ENCODE data around the gene IL1RAPL2. TPM values are rescaled to one million over a fixed set of nuclear protein-coding genes. Genes with fewer than 3 reads are reported as not detected.

The IL1RAPL2 gene
- total and polyA plus RNA-seq, 2 of the 8 experiments (the other 6 are each of a cell fraction or from before 2014, with no cell fraction given): 0.20 to 1.3 TPM

GRCh38 chrX:105136786-105137185, 570.8 kb downstream of the IL1RAPL2 start:
- Histone ChIP-seq H3K4me1 (replicated peaks in 1 of 4; ENCODE audit: control insufficient read depth in 3 of 4, insufficient read depth in 4 of 4, low read length in 3 of 4) (no peaks in the 10 kb centered on the region; a peak in 1 of 7 replicates), H3K36me3 (ENCODE audit: control insufficient read depth in 2 of 4, insufficient read depth in 4 of 4, low read length in 3 of 4) (no peaks in the 10 kb centered on the region), H3K23me2 (ENCODE audit: low read depth, low read length) (no peaks in the 10 kb centered on the region), H2BK15ac (ENCODE audit: low read length) (no peak overlapping the region), H2BK5ac (ENCODE audit: low read depth, low read length) (no peak overlapping the region), H3K27me3 (replicated peaks in 1 of 4; ENCODE audit: control insufficient read depth in 3 of 4, extremely low read depth in 1 of 4, insufficient read depth in 3 of 4, low read length in 3 of 4) (no peaks in the 10 kb centered on the region), H3K27ac (ENCODE audit: low read depth, low read length) (no peak overlapping the region), H4K91ac (replicated peaks; ENCODE audit: insufficient read length, low read length) (no peak overlapping the region), H3K14ac (ENCODE audit: insufficient read length) (no peak overlapping the region), H3K18ac (ENCODE audit: extremely low read depth, low read length) (no peak overlapping the region), H3K79me1 (ENCODE audit: low read depth, low read length) (no peaks in the 10 kb centered on the region), H3K56ac (replicated peaks; ENCODE audit: insufficient read length, low read depth, low read length) (no peak overlapping the region), H3K4me3 (ENCODE audit: extremely low read depth in 1 of 4, insufficient read depth in 2 of 4, low read depth in 3 of 4, low read length in 4 of 4) (no peak overlapping the region), H4K8ac (ENCODE audit: extremely low read depth, insufficient read depth, low read length) (no peak overlapping the region), H3K23ac (ENCODE audit: insufficient read length) (no peak overlapping the region), H2BK120ac (replicated peaks; ENCODE audit: low read depth, low read length) (no peak overlapping the region), H3K79me2 (ENCODE audit: control insufficient read depth in 1 of 2, insufficient read depth in 2 of 2, low read length in 2 of 2) (no peaks in the 10 kb centered on the region), H4K5ac (ENCODE audit: insufficient read length, low read depth, low read length) (no peak overlapping the region), H4K20me1 (replicated peaks in 1 of 2; ENCODE audit: control insufficient read depth in 1 of 2, insufficient read depth in 2 of 2, low read length in 2 of 2) (no peaks in the 10 kb centered on the region), H3K9ac (replicated peaks in 1 of 4; ENCODE audit: extremely low read depth in 1 of 4, low read depth in 3 of 4, low read length in 3 of 4) (no peak overlapping the region), H2BK20ac (ENCODE audit: low read length) (no peak overlapping the region), H2AFZ (ENCODE audit: low read length) (no peak overlapping the region), H3K9me3 (ENCODE audit: insufficient read depth in 2 of 2, low read depth in 1 of 2, low read length in 1 of 2) (no peaks in the 10 kb centered on the region), H3K4ac (replicated peaks; ENCODE audit: insufficient read length, low read depth, low read length) (no peak overlapping the region), H2BK12ac (ENCODE audit: low read depth, low read length) (no peak overlapping the region), H3K4me2 (ENCODE audit: insufficient read depth in 1 of 2, low read depth in 2 of 2, low read length in 2 of 2) (no peak overlapping the region), H2AK5ac (ENCODE audit: low read depth, low read length) (no peak overlapping the region)
- CTCF ChIA-PET (ENCODE audit: partially characterized antibody): interaction anchor here (0.6 kb wide), 2 partner anchors 90 to 1816 kb away, joined by 3 read pairs; no protein-coding TSS in a partner anchor
- POLR2A ChIA-PET (ENCODE audit: partially characterized antibody): no interaction called here
- DNase-seq (ENCODE audit: low read depth in 1 of 2, low spot score in 2 of 2) (no peak), FAIRE-seq (no peak)
- TF ChIP-seq TEAD4 (IDR thresholded peaks at IDR 0.05; ENCODE audit: low read depth, low read length) (no peak), HDAC6 (IDR thresholded peaks at IDR 0.05; ENCODE audit: low read depth, low read length) (no peak), TCF12 (IDR thresholded peaks at IDR 0.05; ENCODE audit: low read depth, low read length) (no peak), FOSL1 (IDR thresholded peaks at IDR 0.05; ENCODE audit: insufficient read depth, low read depth, low read length) (no peak), RAD21 (IDR thresholded peaks at IDR 0.05 in 1 of 2, conservative IDR thresholded peaks at IDR 0.05 in 1 of 2; ENCODE audit: low read depth in 2 of 2, low read length in 2 of 2) (no peak), CHD2 (IDR thresholded peaks at IDR 0.05; ENCODE audit: low read length) (no peak), ZNF274 (IDR thresholded peaks at IDR 0.05; ENCODE audit: borderline replicate concordance, extremely low read depth, low read length) (no peak)

Measured in H1 (cell line).